Testis (tissue), 3 donors: ENCODE results near the gene RRAD. TPM values are rescaled to one million over a fixed set of nuclear protein-coding genes. Genes with fewer than 3 reads are reported as not detected.

Source experiments
- DNase-seq: peaks from one replicate; pipeline ENCODE4 v3.0.0-alpha.2; 2019
- H3K27ac ChIP-seq, 2 donors: fragments of 200-600 bp; sonication (generic); one replicate each; pipeline ENCODE4 v1.5.1; 2019
- H3K27me3 ChIP-seq: fragments of 200-600 bp; sonication (generic); one replicate; pipeline ENCODE4 v1.5.1; 2019
- H3K36me3 ChIP-seq: fragments of 200-600 bp; sonication (generic); one replicate; pipeline ENCODE4 v1.5.1; 2017; ENCODE audit warnings: low read depth; ENCODE audit errors: missing control alignments
- H3K4me1 ChIP-seq: fragments of 200-600 bp; sonication (generic); one replicate; pipeline ENCODE4 v1.5.1; 2019
- H3K4me3 ChIP-seq, 2 donors: fragments of 200-600 bp; sonication (generic); one replicate each; pipeline ENCODE4 v1.5.1; 2017 to 2019
- H3K9me3 ChIP-seq: fragments of 200-600 bp; sonication (generic); one replicate; pipeline ENCODE4 v1.5.1; 2017
- POLR2A ChIP-seq: fragments of 450-650 bp; IDR thresholded peaks from one replicate; pipeline ENCODE4 v1.6.1; 2017; ENCODE audit warnings: antibody characterized with exemption, mild to moderate bottlenecking, moderate library complexity
- WGBS, 2 donors: methylation state at CpG; one replicate each; pipeline ENCODE4 v1.1.5; 2018; 5-methylcytosine and 5-hydroxymethylcytosine counted together
- intact Hi-C: fragments of 100-400 bp; cut with DNase I; formaldehyde crosslinking; loops from one replicate; pipeline ENCODE4 v1.15.1; 2023; ENCODE audit warnings: low total_unique reads
- polyA plus RNA-seq: library from polyadenylated mRNA; stranded (reverse); fragments of 350-450 nt; fragmentation: Illumina TruSeq; extraction: RNeasy Lipid Tissue Mini Kit (QIAGEN cat#74804); gene quantifications from one replicate; pipeline ENCODE4 v1.2.3, GENCODE V29; 2014; ENCODE audit warnings: low read depth, low replicate concordance; ENCODE audit not compliant: insufficient read depth
- total RNA-seq, 2 donors: library from RNA; depleted of rRNA; stranded (reverse); fragments of >200 nt; gene quantifications; one replicate each; pipeline ENCODE4 v1.2.3, GENCODE V29; 2016
- TF ChIP-seq, protein P1 (sequence below), 3 experiments: fragments of 450-650 bp in 2 of 3; fragments of 200-600 bp in 1 of 3; sonication (generic) in 1 of 3; IDR thresholded peaks; one replicate each; pipeline ENCODE4 v1.5.1; 2016 to 2019; ENCODE audit warnings: antibody characterized with exemption in 3 of 3, mild to moderate bottlenecking in 2 of 3, moderate library complexity in 1 of 3

RRAD gene
- total and polyA plus RNA-seq, 3 donors from 2014 or later, result 9.1 to 19.4 (median 12.4) TPM

DNA sequence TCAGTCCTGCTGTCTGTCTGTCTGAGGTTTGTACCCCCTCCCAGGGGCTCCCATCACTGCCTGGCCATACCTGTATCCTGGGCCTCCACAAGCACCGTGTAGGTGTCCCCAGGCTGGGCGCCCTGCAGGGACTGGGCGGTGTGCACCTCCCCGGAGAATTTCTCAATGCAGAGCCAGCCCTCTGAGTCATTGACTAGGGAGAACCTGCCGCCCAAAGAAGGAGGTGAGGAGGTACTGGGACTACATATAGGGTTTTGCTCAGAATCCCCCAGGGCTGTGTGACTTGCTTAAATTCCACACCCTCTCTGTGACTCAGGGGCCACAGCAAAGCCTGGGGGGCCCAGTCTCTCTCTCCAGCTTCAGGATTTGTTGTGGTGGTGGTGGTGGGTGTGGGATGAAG, 14.2 kb downstream of the RRAD start:
- TF ChIP-seq, protein P1, sequence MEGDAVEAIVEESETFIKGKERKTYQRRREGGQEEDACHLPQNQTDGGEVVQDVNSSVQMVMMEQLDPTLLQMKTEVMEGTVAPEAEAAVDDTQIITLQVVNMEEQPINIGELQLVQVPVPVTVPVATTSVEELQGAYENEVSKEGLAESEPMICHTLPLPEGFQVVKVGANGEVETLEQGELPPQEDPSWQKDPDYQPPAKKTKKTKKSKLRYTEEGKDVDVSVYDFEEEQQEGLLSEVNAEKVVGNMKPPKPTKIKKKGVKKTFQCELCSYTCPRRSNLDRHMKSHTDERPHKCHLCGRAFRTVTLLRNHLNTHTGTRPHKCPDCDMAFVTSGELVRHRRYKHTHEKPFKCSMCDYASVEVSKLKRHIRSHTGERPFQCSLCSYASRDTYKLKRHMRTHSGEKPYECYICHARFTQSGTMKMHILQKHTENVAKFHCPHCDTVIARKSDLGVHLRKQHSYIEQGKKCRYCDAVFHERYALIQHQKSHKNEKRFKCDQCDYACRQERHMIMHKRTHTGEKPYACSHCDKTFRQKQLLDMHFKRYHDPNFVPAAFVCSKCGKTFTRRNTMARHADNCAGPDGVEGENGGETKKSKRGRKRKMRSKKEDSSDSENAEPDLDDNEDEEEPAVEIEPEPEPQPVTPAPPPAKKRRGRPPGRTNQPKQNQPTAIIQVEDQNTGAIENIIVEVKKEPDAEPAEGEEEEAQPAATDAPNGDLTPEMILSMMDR (IDR thresholded peaks at IDR 0.05), result no peak
- TF ChIP-seq POLR2A, result no peak

DNA sequence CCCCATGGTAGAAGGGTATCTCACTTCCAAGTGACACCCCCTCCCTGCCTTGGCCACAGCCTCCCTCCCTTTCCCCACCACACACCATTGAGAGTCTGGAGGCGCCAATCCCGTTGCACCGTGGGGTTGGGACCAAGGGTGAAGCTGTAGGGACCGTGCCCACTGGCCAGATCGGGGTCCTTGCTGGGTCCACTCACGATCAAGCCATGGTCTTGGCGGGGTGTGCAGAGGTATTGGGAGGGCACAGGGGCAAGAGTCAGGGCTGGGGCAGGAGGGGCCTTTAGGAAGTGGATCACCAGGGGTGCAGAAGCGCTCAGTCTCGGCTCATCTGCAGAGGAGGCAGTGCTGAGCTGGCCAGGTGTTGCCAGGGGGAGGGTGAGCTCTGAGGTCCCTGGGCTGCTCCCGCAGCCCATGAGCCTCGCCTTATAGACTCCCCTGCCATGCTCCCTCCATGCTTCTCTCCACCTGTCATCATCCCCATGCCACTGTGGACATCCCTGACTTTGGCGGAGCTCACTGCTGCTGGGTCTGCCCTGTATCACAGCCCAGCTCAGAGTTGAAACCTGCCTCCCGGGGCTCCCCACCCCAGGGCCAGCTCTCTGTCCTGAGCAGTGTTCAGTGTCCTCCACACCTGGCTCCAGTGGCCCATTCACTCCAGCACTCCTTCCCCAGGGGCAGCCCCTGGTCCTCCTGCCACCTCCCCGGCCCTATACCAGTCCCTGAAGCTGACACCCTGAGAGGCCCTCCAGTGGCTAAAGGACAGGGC, 15.0 kb downstream of the RRAD start:
- 88 to 94% methylated on average over 3 to 12 of the region's 14 CpGs for WGBS, 2 donors
- H3K4me3 ChIP-seq, result no peak overlapping the region
- no peak for DNase-seq
- no peak for TF ChIP-seq POLR2A
- TF ChIP-seq, protein P1 (IDR thresholded peaks at IDR 0.05), result no peak
- H3K4me1 ChIP-seq, result peaks cover 14% of the 10 kb centered on the region
- no peaks in the 10 kb centered on the region for H3K27me3 ChIP-seq
- intact Hi-C loops, result no loop called here
- H3K27ac ChIP-seq, result no peak overlapping the region
- H3K9me3 ChIP-seq, result no peaks in the 10 kb centered on the region
- H3K36me3 ChIP-seq, result no peaks in the 10 kb centered on the region

More for the DNA sequence above, 14.2 kb downstream of the RRAD start:
- Histone ChIP-seq H3K27me3 (no peaks in the 10 kb centered on the region), H3K4me3 (no peak overlapping the region), H3K4me1 (peaks cover 6% of the 10 kb centered on the region), H3K36me3 (no peaks in the 10 kb centered on the region), H3K9me3 (no peaks in the 10 kb centered on the region), H3K27ac (no peak overlapping the region)
- no peak for DNase-seq
- 80 to 84% methylated on average over 1 to 5 of the region's 5 CpGs for WGBS, 2 donors
- intact Hi-C loops, result no loop called here

DNA sequence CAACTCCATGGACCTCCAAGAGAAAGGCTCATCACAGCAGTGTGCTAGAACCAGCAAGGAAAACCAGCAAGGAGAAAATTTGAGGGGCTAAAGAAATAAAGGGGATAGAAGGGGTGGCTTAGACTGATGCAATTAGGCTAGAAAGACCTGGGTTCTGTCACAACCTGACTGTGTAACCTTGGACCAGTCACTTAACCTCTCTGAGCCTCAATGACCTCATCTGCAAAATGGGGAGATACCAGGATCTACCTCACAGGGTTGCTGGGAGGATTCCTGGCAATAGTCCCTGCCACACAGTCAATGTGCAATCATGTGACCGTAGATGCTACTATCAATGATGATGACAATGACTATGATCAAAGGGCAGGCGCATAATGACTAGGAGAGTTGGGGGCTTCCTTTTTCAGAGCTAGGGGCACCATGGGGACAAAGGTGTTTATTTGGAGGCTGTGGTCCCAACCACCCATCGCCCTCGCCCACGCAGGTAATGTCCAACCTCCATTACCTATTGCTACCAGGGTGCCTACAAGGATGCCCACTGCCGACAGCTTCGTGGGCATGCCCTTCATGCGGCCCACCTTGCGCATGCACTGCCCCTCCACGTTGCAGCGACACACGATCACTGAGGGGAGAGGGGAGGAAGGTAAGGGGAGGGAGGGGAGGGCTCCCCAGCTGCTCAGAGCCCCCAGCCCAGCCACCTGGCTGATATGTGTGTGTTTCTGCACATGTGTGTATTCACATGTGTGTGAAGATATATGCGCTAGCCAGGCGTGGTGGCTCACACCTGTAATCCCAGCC, 16.4 kb downstream of the RRAD start:
- intact Hi-C loops, result no loop called here
- Histone ChIP-seq H3K36me3 (no peaks in the 10 kb centered on the region), H3K27ac (no peak overlapping the region), H3K9me3 (no peaks in the 10 kb centered on the region), H3K4me1 (peaks cover 28% of the 10 kb centered on the region), H3K4me3 (no peak overlapping the region), H3K27me3 (no peaks in the 10 kb centered on the region)
- DNase-seq, result no peak
- WGBS, 2 donors, result 95 to 97% methylated on average over 13 to 14 of the region's 14 CpGs
- no peak for TF ChIP-seq POLR2A
- TF ChIP-seq, protein P1 (IDR thresholded peaks at IDR 0.05), result no peak

DNA sequence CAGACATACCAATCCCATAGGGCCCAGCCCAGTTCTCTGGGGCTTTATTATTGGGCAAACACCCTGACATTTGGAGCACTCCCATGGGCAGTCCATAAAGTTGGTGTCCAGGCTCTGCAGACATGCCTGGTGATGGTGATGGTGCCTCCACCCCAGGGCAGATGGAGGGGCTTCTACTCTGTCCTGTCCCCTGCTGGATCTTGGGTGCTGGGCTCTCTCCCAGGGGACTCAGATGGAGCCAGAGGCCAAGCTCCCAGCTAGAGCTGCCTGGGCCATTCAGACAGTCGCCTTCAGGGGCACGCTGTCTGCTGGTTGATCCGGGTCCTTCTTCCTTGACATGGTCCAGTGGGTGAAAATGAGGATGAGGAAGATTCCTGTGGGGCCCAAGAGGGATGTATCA, 17.2 kb downstream of the RRAD start:
- H3K27ac ChIP-seq, result no peak overlapping the region
- no peaks in the 10 kb centered on the region for H3K27me3 ChIP-seq
- H3K4me1 ChIP-seq, result peaks cover 34% of the 10 kb centered on the region
- H3K36me3 ChIP-seq, result no peaks in the 10 kb centered on the region
- WGBS, 2 donors, result 94 to 100% methylated on average over 2 to 3 of the region's 3 CpGs
- DNase-seq, result no peak
- intact Hi-C loops, result no loop called here
- no peak for TF ChIP-seq POLR2A
- TF ChIP-seq, protein P1 (IDR thresholded peaks at IDR 0.05), result no peak
- no peaks in the 10 kb centered on the region for H3K9me3 ChIP-seq
- no peak overlapping the region for H3K4me3 ChIP-seq
